Activated T-cell treated with anti-CD3 and anti-CD28 coated beads for 1 hour (primary cell): Measurements from ENCODE around the gene KIZ.

Experiments used
- DNase-seq: peaks from one replicate; pipeline ENCODE4 v3.0.0-alpha.2; 2020; ENCODE audit warnings: low read depth

KIZ gene

GRCh38 chr20:21266191-21266536 lies 140.3 kb downstream of the KIZ start:
- DNase-seq: no peak

- no peak for DNase-seq
These were observed 143.9 kb downstream of the KIZ start for GRCh38 chr20:21269772-21270171.

- DNase-seq: no peak
These were observed 144.9 kb downstream of the KIZ start for GRCh38 chr20:21270806-21271205.

GRCh38 chr20:21272279-21272678 lies 146.4 kb downstream of the KIZ start:
- DNase-seq: no peak

- no peak for DNase-seq
These were observed 146.8 kb downstream of the KIZ start for GRCh38 chr20:21272679-21273078.

GRCh38 chr20:21273755-21274386 lies 148.0 kb downstream of the KIZ start:
- DNase-seq: no peak

GRCh38 chr20:21278829-21279228 lies 152.9 kb downstream of the KIZ start:
- no peak for DNase-seq

GRCh38 chr20:21279706-21280521 lies 154.0 kb downstream of the KIZ start:
- DNase-seq: no peak

- DNase-seq: no peak
These were observed 154.7 kb downstream of the KIZ start for GRCh38 chr20:21280522-21281016.

GRCh38 chr20:21286775-21287174 lies 160.9 kb downstream of the KIZ start:
- no peak for DNase-seq

GRCh38 chr20:21288587-21289370 lies 162.9 kb downstream of the KIZ start:
- no peak for DNase-seq

- DNase-seq: no peak
These were observed 163.8 kb downstream of the KIZ start for GRCh38 chr20:21289651-21290050.

GRCh38 chr20:21291026-21291425 lies 165.1 kb downstream of the KIZ start:
- DNase-seq: no peak

- no peak for DNase-seq
These were observed 168.9 kb downstream of the KIZ start for GRCh38 chr20:21294755-21295154.
